ENCODE data around the gene DDI2. TPM values are rescaled to one million over a fixed set of nuclear protein-coding genes. Genes with fewer than 3 reads are reported as not detected.

DDI2 gene
- total RNA-seq, 1 donor from 2014 or later: 26.1 TPM

DNA sequence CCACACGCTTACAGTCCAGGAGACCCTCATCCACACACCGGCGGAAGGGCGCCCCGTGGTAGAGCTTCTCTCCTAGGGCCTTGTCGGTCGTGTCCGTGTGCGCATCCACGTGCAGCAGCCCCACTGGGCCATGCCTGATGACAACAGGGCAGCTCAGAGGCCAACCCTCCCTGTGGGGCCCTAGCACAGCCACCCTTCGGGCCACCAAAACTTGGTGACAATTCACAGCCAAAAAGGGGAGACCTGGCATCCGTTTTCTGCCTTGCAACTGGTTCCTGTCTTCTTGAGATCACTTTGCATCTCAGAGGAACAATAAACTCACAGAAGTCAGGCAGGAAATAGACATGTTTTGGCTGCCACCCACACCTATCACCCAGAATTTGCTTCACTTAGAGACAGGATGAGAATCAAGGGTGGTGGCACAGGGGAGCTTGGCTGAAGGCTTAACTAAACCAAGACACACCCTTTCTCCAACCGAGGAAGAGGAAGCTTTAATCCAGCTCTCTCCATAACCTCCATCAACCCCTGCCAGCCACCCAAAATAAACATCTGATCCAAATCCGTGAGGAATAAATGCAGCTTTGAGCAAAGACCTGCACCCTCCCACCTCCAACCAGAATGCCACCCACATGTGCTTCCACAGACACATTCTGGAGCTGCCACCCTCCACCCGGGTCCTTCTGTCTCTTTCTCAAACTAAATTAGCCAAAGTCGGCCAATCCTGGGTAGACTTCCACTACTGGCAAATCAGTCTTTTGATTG lies 38.2 kb upstream of the DDI2 start:
- TF ChIP-seq, protein P1, sequence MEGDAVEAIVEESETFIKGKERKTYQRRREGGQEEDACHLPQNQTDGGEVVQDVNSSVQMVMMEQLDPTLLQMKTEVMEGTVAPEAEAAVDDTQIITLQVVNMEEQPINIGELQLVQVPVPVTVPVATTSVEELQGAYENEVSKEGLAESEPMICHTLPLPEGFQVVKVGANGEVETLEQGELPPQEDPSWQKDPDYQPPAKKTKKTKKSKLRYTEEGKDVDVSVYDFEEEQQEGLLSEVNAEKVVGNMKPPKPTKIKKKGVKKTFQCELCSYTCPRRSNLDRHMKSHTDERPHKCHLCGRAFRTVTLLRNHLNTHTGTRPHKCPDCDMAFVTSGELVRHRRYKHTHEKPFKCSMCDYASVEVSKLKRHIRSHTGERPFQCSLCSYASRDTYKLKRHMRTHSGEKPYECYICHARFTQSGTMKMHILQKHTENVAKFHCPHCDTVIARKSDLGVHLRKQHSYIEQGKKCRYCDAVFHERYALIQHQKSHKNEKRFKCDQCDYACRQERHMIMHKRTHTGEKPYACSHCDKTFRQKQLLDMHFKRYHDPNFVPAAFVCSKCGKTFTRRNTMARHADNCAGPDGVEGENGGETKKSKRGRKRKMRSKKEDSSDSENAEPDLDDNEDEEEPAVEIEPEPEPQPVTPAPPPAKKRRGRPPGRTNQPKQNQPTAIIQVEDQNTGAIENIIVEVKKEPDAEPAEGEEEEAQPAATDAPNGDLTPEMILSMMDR (IDR thresholded peaks at IDR 0.05; ENCODE audit: insufficient read depth, low read depth, low read length): no peak
- no peak for TF ChIP-seq EZH2 (IDR thresholded peaks at IDR 0.05; ENCODE audit: insufficient read depth, low read length)
- no peak for DNase-seq (ENCODE audit: low read depth)
- Histone ChIP-seq H3K9me3 (ENCODE audit: insufficient read depth, low read depth, low read length) (no peaks in the 10 kb centered on the region), H3K4me2 (ENCODE audit: low read length) (no peak overlapping the region), H3K4me1 (ENCODE audit: insufficient read depth, low read length) (no peaks in the 10 kb centered on the region), H2AFZ (ENCODE audit: low read depth, low read length) (no peak overlapping the region), H4K20me1 (ENCODE audit: insufficient read depth, low read length) (no peaks in the 10 kb centered on the region), H3K27ac (ENCODE audit: low read depth, low read length) (no peak overlapping the region), H3K36me3 (ENCODE audit: insufficient read depth, low read length) (no peaks in the 10 kb centered on the region), H3K27me3 (ENCODE audit: insufficient read depth, low read length) (no peaks in the 10 kb centered on the region), H3K4me3 (ENCODE audit: insufficient read depth, low read depth, low read length) (no peak overlapping the region), H3K9ac (ENCODE audit: low read length) (no peak overlapping the region), H3K79me2 (ENCODE audit: insufficient read depth, low read length) (no peaks in the 10 kb centered on the region)
- Mint-ChIP-seq H3K9me3 (ENCODE audit: unreplicated experiment) (no peaks in the 10 kb centered on the region), H3K36me3 (ENCODE audit: low read depth, unreplicated experiment) (peaks cover 9% of the 10 kb centered on the region), H3K27me3 (ENCODE audit: low read depth, unreplicated experiment) (no peaks in the 10 kb centered on the region), H3K27ac (ENCODE audit: unreplicated experiment) (no peak overlapping the region), H3K4me3 (ENCODE audit: unreplicated experiment) (no peak overlapping the region), H3K4me1 (ENCODE audit: low read depth, unreplicated experiment) (peaks cover 2% of the 10 kb centered on the region)
- FAIRE-seq: no peak

DNA sequence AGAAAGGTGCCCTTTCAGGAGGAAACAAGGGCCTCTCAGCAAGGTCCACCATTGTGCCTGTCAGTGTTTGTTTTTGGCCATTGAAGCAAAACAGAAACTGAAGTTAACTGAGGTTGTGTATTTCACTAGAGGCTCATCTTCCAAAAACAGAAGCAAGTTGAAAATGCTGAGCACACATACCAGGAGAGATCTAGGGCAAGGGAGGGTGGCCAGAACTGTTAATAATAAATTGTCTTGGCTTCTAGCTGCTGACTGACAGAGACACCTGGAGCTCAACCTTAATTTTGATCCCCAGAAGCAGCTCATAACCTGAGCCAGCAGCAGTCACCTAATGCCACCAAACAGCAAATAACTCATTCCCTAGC lies 37.6 kb upstream of the DDI2 start:
- no peak for DNase-seq (ENCODE audit: low read depth)
- peaks cover 6% of the 10 kb centered on the region for H3K36me3 Mint-ChIP-seq (ENCODE audit: low read depth, unreplicated experiment)
- H3K27me3 ChIP-seq (ENCODE audit: insufficient read depth, low read length): no peaks in the 10 kb centered on the region

More for the DNA sequence above, 37.6 kb upstream of the DDI2 start:
- Histone ChIP-seq H3K79me2 (ENCODE audit: insufficient read depth, low read length) (no peaks in the 10 kb centered on the region), H3K4me2 (ENCODE audit: low read length) (no peak overlapping the region), H3K9ac (ENCODE audit: low read length) (no peak overlapping the region), H3K4me1 (ENCODE audit: insufficient read depth, low read length) (no peaks in the 10 kb centered on the region), H4K20me1 (ENCODE audit: insufficient read depth, low read length) (no peaks in the 10 kb centered on the region), H3K27ac (ENCODE audit: low read depth, low read length) (no peak overlapping the region), H3K4me3 (ENCODE audit: insufficient read depth, low read depth, low read length) (no peak overlapping the region), H3K36me3 (ENCODE audit: insufficient read depth, low read length) (no peaks in the 10 kb centered on the region), H3K9me3 (ENCODE audit: insufficient read depth, low read depth, low read length) (no peaks in the 10 kb centered on the region), H2AFZ (ENCODE audit: low read depth, low read length) (no peak overlapping the region)
- Mint-ChIP-seq H3K4me3 (ENCODE audit: unreplicated experiment) (no peak overlapping the region), H3K27me3 (ENCODE audit: low read depth, unreplicated experiment) (peaks cover 3% of the 10 kb centered on the region), H3K27ac (ENCODE audit: unreplicated experiment) (no peak overlapping the region), H3K4me1 (ENCODE audit: low read depth, unreplicated experiment) (peaks cover 2% of the 10 kb centered on the region), H3K9me3 (ENCODE audit: unreplicated experiment) (no peaks in the 10 kb centered on the region)
- TF ChIP-seq, protein P1 (IDR thresholded peaks at IDR 0.05; ENCODE audit: insufficient read depth, low read depth, low read length): no peak
- TF ChIP-seq EZH2 (IDR thresholded peaks at IDR 0.05; ENCODE audit: insufficient read depth, low read length): no peak
- FAIRE-seq: no peak
